ENCODE data around the gene ARID5B.

The ARID5B gene

GRCh38 chr10:62115321-62115720 is 213.8 kb downstream of the ARID5B start:
- Histone ChIP-seq H2AFZ (ENCODE audit: low read depth) (no peak overlapping the region), H3K27me3 (ENCODE audit: insufficient read depth, low read depth) (no peaks in the 10 kb centered on the region), H3K27ac (no peak overlapping the region), H3K36me3 (ENCODE audit: insufficient read depth) (no peaks in the 10 kb centered on the region), H3K4me1 (ENCODE audit: low read depth, poor library complexity, severe bottlenecking) (no peaks in the 10 kb centered on the region), H3K79me2 (ENCODE audit: insufficient read depth, low read depth) (no peaks in the 10 kb centered on the region), H3K9ac (no peak overlapping the region), H4K20me1 (ENCODE audit: insufficient read depth) (no peaks in the 10 kb centered on the region), H3K4me3 (IDR thresholded peaks at IDR 0.05; ENCODE audit: insufficient read depth, low read depth, low read length) (no peak overlapping the region), H3K4me2 (no peak overlapping the region)
- TF ChIP-seq, protein P1, sequence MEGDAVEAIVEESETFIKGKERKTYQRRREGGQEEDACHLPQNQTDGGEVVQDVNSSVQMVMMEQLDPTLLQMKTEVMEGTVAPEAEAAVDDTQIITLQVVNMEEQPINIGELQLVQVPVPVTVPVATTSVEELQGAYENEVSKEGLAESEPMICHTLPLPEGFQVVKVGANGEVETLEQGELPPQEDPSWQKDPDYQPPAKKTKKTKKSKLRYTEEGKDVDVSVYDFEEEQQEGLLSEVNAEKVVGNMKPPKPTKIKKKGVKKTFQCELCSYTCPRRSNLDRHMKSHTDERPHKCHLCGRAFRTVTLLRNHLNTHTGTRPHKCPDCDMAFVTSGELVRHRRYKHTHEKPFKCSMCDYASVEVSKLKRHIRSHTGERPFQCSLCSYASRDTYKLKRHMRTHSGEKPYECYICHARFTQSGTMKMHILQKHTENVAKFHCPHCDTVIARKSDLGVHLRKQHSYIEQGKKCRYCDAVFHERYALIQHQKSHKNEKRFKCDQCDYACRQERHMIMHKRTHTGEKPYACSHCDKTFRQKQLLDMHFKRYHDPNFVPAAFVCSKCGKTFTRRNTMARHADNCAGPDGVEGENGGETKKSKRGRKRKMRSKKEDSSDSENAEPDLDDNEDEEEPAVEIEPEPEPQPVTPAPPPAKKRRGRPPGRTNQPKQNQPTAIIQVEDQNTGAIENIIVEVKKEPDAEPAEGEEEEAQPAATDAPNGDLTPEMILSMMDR (conservative IDR thresholded peaks at IDR 0.05; ENCODE audit: low read depth, low read length) = no peak

DNA sequence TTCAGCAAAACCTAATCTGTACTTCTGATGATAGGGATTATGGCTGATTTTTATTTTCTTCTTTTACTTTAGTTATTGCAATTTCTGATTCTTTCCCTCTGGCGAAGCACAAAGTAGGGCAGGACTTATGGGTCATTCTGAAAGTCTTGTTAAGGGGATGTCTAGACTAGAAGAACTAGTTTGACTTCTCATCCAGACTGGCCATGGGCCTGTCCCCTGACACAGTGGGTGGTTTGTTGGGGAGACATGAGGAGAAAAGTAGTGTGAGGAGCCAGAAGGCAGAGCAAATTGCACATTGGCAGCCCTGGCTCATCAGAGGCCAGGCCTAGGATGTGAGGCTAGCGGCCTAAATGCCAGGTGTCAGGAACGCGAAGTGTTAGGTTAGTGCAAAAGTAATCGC is 214.3 kb downstream of the ARID5B start:
- TF ChIP-seq, protein P1 (conservative IDR thresholded peaks at IDR 0.05; ENCODE audit: low read depth, low read length) = no peak
- no peak overlapping the region for H2AFZ ChIP-seq (ENCODE audit: low read depth)
- no peak overlapping the region for H3K9ac ChIP-seq
- H3K4me3 ChIP-seq (IDR thresholded peaks at IDR 0.05; ENCODE audit: insufficient read depth, low read depth, low read length) = no peak overlapping the region
- H3K36me3 ChIP-seq (ENCODE audit: insufficient read depth) = no peaks in the 10 kb centered on the region
- no peaks in the 10 kb centered on the region for H3K4me1 ChIP-seq (ENCODE audit: low read depth, poor library complexity, severe bottlenecking)
- no peak overlapping the region for H3K4me2 ChIP-seq
- H3K27ac ChIP-seq = no peak overlapping the region
- H3K27me3 ChIP-seq (ENCODE audit: insufficient read depth, low read depth) = no peaks in the 10 kb centered on the region
- no peaks in the 10 kb centered on the region for H4K20me1 ChIP-seq (ENCODE audit: insufficient read depth)
- H3K79me2 ChIP-seq (ENCODE audit: insufficient read depth, low read depth) = no peaks in the 10 kb centered on the region

DNA sequence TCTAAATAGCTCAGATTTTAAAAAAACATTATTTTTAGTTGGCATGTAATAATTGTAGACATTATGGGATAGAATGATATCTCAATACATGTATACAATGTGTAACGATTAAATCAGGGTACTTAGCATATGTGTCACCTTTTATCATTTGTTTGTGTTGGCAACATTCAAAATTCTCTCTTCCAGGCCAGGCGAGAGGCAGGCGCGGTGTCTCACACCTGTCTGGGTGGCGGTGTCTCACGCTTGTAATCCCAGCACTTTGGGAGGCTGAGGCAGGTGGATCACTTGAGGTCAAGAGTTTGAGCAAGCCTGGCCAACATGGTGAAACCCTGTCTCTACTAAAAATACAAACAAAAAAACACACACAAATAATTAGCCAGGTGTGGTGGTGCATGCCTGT is 215.4 kb downstream of the ARID5B start:
- Histone ChIP-seq H3K9ac (no peak overlapping the region), H3K27me3 (ENCODE audit: insufficient read depth, low read depth) (no peaks in the 10 kb centered on the region), H3K4me3 (IDR thresholded peaks at IDR 0.05; ENCODE audit: insufficient read depth, low read depth, low read length) (no peak overlapping the region), H4K20me1 (ENCODE audit: insufficient read depth) (no peaks in the 10 kb centered on the region), H3K4me1 (ENCODE audit: low read depth, poor library complexity, severe bottlenecking) (no peaks in the 10 kb centered on the region), H3K4me2 (no peak overlapping the region), H3K79me2 (ENCODE audit: insufficient read depth, low read depth) (no peaks in the 10 kb centered on the region), H3K36me3 (ENCODE audit: insufficient read depth) (no peaks in the 10 kb centered on the region), H3K27ac (no peak overlapping the region), H2AFZ (ENCODE audit: low read depth) (no peak overlapping the region)
- TF ChIP-seq, protein P1 (conservative IDR thresholded peaks at IDR 0.05; ENCODE audit: low read depth, low read length) = no peak

DNA sequence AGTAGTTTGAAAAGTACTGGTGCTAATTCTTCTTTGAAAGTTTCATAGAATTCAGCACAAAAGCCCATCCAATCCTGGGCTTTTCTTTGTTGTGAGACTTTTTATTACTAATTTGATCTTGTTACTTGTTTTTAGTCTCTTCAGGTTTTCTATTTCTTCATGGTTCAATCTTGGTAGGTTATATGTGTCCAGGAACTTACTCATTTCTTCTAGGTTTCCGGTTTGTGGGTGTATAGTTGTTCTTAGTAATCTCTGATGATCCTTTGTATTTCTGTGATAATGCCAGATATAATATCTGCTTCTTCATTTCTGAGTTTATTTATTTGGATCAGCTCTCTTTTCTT is 219.7 kb downstream of the ARID5B start:
- H3K36me3 ChIP-seq (ENCODE audit: insufficient read depth) = no peaks in the 10 kb centered on the region
- H3K79me2 ChIP-seq (ENCODE audit: insufficient read depth, low read depth) = no peaks in the 10 kb centered on the region
- TF ChIP-seq, protein P1 (conservative IDR thresholded peaks at IDR 0.05; ENCODE audit: low read depth, low read length) = no peak
- H2AFZ ChIP-seq (ENCODE audit: low read depth) = no peak overlapping the region
- no peaks in the 10 kb centered on the region for H3K4me1 ChIP-seq (ENCODE audit: low read depth, poor library complexity, severe bottlenecking)
- no peak overlapping the region for H3K4me2 ChIP-seq
- H3K4me3 ChIP-seq (IDR thresholded peaks at IDR 0.05; ENCODE audit: insufficient read depth, low read depth, low read length) = no peak overlapping the region
- H3K9ac ChIP-seq = no peak overlapping the region
- no peaks in the 10 kb centered on the region for H3K27me3 ChIP-seq (ENCODE audit: insufficient read depth, low read depth)
- H4K20me1 ChIP-seq (ENCODE audit: insufficient read depth) = no peaks in the 10 kb centered on the region
- no peak overlapping the region for H3K27ac ChIP-seq

- Histone ChIP-seq H2AFZ (ENCODE audit: low read depth) (no peak overlapping the region), H3K27me3 (ENCODE audit: insufficient read depth, low read depth) (no peaks in the 10 kb centered on the region), H3K9ac (no peak overlapping the region), H3K79me2 (ENCODE audit: insufficient read depth, low read depth) (no peaks in the 10 kb centered on the region), H3K4me3 (IDR thresholded peaks at IDR 0.05; ENCODE audit: insufficient read depth, low read depth, low read length) (no peak overlapping the region), H4K20me1 (ENCODE audit: insufficient read depth) (no peaks in the 10 kb centered on the region), H3K4me2 (no peak overlapping the region), H3K27ac (no peak overlapping the region), H3K36me3 (ENCODE audit: insufficient read depth) (no peaks in the 10 kb centered on the region), H3K4me1 (ENCODE audit: low read depth, poor library complexity, severe bottlenecking) (no peaks in the 10 kb centered on the region)
- TF ChIP-seq, protein P1 (conservative IDR thresholded peaks at IDR 0.05; ENCODE audit: low read depth, low read length) = no peak
Observed at GRCh38 chr10:62127975-62128374, 226.5 kb downstream of the ARID5B start.
